Mesendoderm (in vitro differentiated cells): ENCODE results near the gene MRPS2.

Experiments used
- DNase-seq: peaks from one replicate; pipeline ENCODE4 v3.0.0; 2013
- H2AK5ac ChIP-seq: 2 replicates; pipeline ENCODE4 v1.6.1; 2013; ENCODE audit warnings: low read length, inconsistent platforms
- H2BK120ac ChIP-seq: 2 replicates; pipeline ENCODE4 v1.6.1; 2013; ENCODE audit warnings: low read depth, mild to moderate bottlenecking, low read length, moderate library complexity, mixed read lengths
- H2BK15ac ChIP-seq: replicated peaks from 2 replicates; pipeline ENCODE4 v1.6.1; 2013; ENCODE audit warnings: low read depth, mild to moderate bottlenecking, moderate library complexity
- H2BK5ac ChIP-seq: 2 replicates; pipeline ENCODE4 v1.6.1; 2013; ENCODE audit warnings: low read length, inconsistent platforms
- H3K18ac ChIP-seq: 2 replicates; pipeline ENCODE4 v1.6.1; 2013; ENCODE audit warnings: mild to moderate bottlenecking, low read length, mixed read lengths
- H3K23ac ChIP-seq: one replicate; pipeline ENCODE4 v1.6.1; 2013; ENCODE audit warnings: low read length
- H3K27ac ChIP-seq: 2 replicates; pipeline ENCODE4 v1.5.1; 2013; ENCODE audit warnings: low read depth, mild to moderate bottlenecking, inconsistent platforms, low read length, moderate library complexity
- H3K27me3 ChIP-seq: 2 replicates; pipeline ENCODE4 v1.6.1; 2013; ENCODE audit warnings: low read length, control low read depth, mild to moderate bottlenecking, inconsistent platforms; ENCODE audit not compliant: insufficient read depth, poor library complexity
- H3K36me3 ChIP-seq: 2 replicates; pipeline ENCODE4 v1.6.1; 2013; ENCODE audit warnings: low read length, inconsistent platforms; ENCODE audit not compliant: control insufficient read depth, insufficient read depth
- H3K4ac ChIP-seq: one replicate; pipeline ENCODE4 v1.6.1; 2013; ENCODE audit warnings: low read depth, mild to moderate bottlenecking, low read length, moderate library complexity
- H3K4me1 ChIP-seq: 2 replicates; pipeline ENCODE4 v1.6.1; 2013; ENCODE audit warnings: low read depth, low read length, inconsistent platforms; ENCODE audit not compliant: control insufficient read depth
- H3K4me2 ChIP-seq: 2 replicates; pipeline ENCODE4 v1.6.1; 2013; ENCODE audit warnings: low read length
- H3K4me3 ChIP-seq: 2 replicates; pipeline ENCODE4 v1.5.1; 2013; ENCODE audit warnings: mild to moderate bottlenecking, low read length
- H3K56ac ChIP-seq: one replicate; pipeline ENCODE4 v1.6.1; 2013; ENCODE audit warnings: low read length
- H3K79me1 ChIP-seq: 2 replicates; pipeline ENCODE4 v1.6.1; 2013; ENCODE audit warnings: low read length, inconsistent platforms
- H3K79me2 ChIP-seq: 2 replicates; pipeline ENCODE4 v1.6.1; 2013; ENCODE audit warnings: mild to moderate bottlenecking, low read length; ENCODE audit not compliant: control insufficient read depth, insufficient read depth
- H3K9ac ChIP-seq: 2 replicates; pipeline ENCODE4 v1.6.1; 2013; ENCODE audit warnings: low read length, inconsistent platforms
- H4K5ac ChIP-seq: one replicate; pipeline ENCODE4 v1.6.1; 2013; ENCODE audit warnings: low read length
- H4K8ac ChIP-seq: one replicate; pipeline ENCODE4 v1.6.1; 2013; ENCODE audit warnings: low read depth, mild to moderate bottlenecking, control low read depth, low read length, moderate library complexity
- WGBS: extraction: QIAGEN DNeasy Blood & Tissue Kit; methylation state at CpG from one replicate; pipeline ENCODE4 v1.1.7; 2013; ENCODE audit warnings: low lambda C conversion rate, missing lambda C conversion rate; ENCODE audit not compliant: insufficient coverage; ENCODE audit errors: extremely low coverage; 5-methylcytosine and 5-hydroxymethylcytosine counted together

Gene MRPS2

GRCh38 chr9:135517407-135517822 lies 16.9 kb downstream of the MRPS2 start:
- no peak overlapping the region for H3K56ac ChIP-seq
- no peak overlapping the region for H2BK120ac ChIP-seq
- H4K5ac ChIP-seq: no peak overlapping the region
- WGBS: no CpG with 5 or more reads among the region's 24 CpGs
- no peak overlapping the region for H3K4ac ChIP-seq
- H3K36me3 ChIP-seq: no peaks in the 10 kb centered on the region
- no peak overlapping the region for H4K8ac ChIP-seq
- no peak overlapping the region for H2BK15ac ChIP-seq
- H3K27ac ChIP-seq: no peak overlapping the region
- H2BK5ac ChIP-seq: no peak overlapping the region
- no peaks in the 10 kb centered on the region for H3K4me1 ChIP-seq
- no peaks in the 10 kb centered on the region for H3K79me2 ChIP-seq
- H3K23ac ChIP-seq: no peak overlapping the region
- H3K18ac ChIP-seq: no peak overlapping the region
- no peak overlapping the region for H3K4me2 ChIP-seq
- no peak for DNase-seq
- no peak overlapping the region for H3K4me3 ChIP-seq
- H3K79me1 ChIP-seq: no peaks in the 10 kb centered on the region
- no peak overlapping the region for H2AK5ac ChIP-seq
- H3K9ac ChIP-seq: no peak overlapping the region
- no peaks in the 10 kb centered on the region for H3K27me3 ChIP-seq

- no peak overlapping the region for H3K23ac ChIP-seq
- no peaks in the 10 kb centered on the region for H3K79me2 ChIP-seq
- no peak overlapping the region for H3K4me3 ChIP-seq
- no peaks in the 10 kb centered on the region for H3K36me3 ChIP-seq
- H3K27ac ChIP-seq: no peak overlapping the region
- no peak overlapping the region for H4K5ac ChIP-seq
- WGBS: no CpG with 5 or more reads among the region's 10 CpGs
- H4K8ac ChIP-seq: no peak overlapping the region
- H3K18ac ChIP-seq: no peak overlapping the region
- no peak overlapping the region for H3K9ac ChIP-seq
- no peak overlapping the region for H3K4ac ChIP-seq
- no peak overlapping the region for H2BK5ac ChIP-seq
- H3K79me1 ChIP-seq: no peaks in the 10 kb centered on the region
- H3K27me3 ChIP-seq: no peaks in the 10 kb centered on the region
- no peaks in the 10 kb centered on the region for H3K4me1 ChIP-seq
- DNase-seq: no peak
- no peak overlapping the region for H3K4me2 ChIP-seq
- H3K56ac ChIP-seq: no peak overlapping the region
- no peak overlapping the region for H2BK15ac ChIP-seq
- no peak overlapping the region for H2AK5ac ChIP-seq
- no peak overlapping the region for H2BK120ac ChIP-seq
Measured at GRCh38 chr9:135519179-135519971, 18.9 kb downstream of the MRPS2 start.

GRCh38 chr9:135520916-135521607 lies 20.6 kb downstream of the MRPS2 start, which contains the start of gene LCN1:
Gene LCN1 (plus strand): TSS chr9:135521440. CDS start chr9:135521498, 58 bp downstream.
- Histone ChIP-seq H3K9ac (no peak within 1 kb of the TSS), H3K36me3 (no peaks in the 10 kb centered on the region), H3K4ac (no peak within 1 kb of the TSS), H3K56ac (no peak within 1 kb of the TSS), H3K4me3 (no peak within 1 kb of the TSS), H2BK120ac (no peak within 1 kb of the TSS), H2BK15ac (no peak within 1 kb of the TSS), H2BK5ac (no peak within 1 kb of the TSS), H3K4me1 (no peaks in the 10 kb centered on the region), H4K5ac (no peak within 1 kb of the TSS), H4K8ac (no peak within 1 kb of the TSS), H3K23ac (no peak within 1 kb of the TSS), H3K79me1 (no peaks in the 10 kb centered on the region), H3K27ac (no peak within 1 kb of the TSS), H3K79me2 (no peaks in the 10 kb centered on the region), H3K4me2 (no peak within 1 kb of the TSS), H3K18ac (no peak within 1 kb of the TSS), H2AK5ac (no peak within 1 kb of the TSS), H3K27me3 (no peaks in the 10 kb centered on the region)
- no peak for DNase-seq
- no CpG with 5 or more reads among the region's 18 CpGs for WGBS

- H3K4me2 ChIP-seq: no peak overlapping the region
- no peak overlapping the region for H2BK15ac ChIP-seq
- H3K27me3 ChIP-seq: no peaks in the 10 kb centered on the region
- H3K56ac ChIP-seq: no peak overlapping the region
- H3K4me3 ChIP-seq: no peak overlapping the region
- no peak overlapping the region for H2AK5ac ChIP-seq
- WGBS: no CpG with 5 or more reads among the region's 11 CpGs
- H3K4me1 ChIP-seq: no peaks in the 10 kb centered on the region
- no peak overlapping the region for H4K8ac ChIP-seq
- no peak overlapping the region for H3K9ac ChIP-seq
- no peak overlapping the region for H3K4ac ChIP-seq
- H3K18ac ChIP-seq: no peak overlapping the region
- H3K23ac ChIP-seq: no peak overlapping the region
- no peak overlapping the region for H2BK5ac ChIP-seq
- no peaks in the 10 kb centered on the region for H3K79me2 ChIP-seq
- DNase-seq: no peak
- no peak overlapping the region for H2BK120ac ChIP-seq
- no peak overlapping the region for H3K27ac ChIP-seq
- H4K5ac ChIP-seq: no peak overlapping the region
- H3K36me3 ChIP-seq: no peaks in the 10 kb centered on the region
- no peaks in the 10 kb centered on the region for H3K79me1 ChIP-seq
Measured at GRCh38 chr9:135521608-135522095, 21.2 kb downstream of the MRPS2 start.

GRCh38 chr9:135522137-135522877 lies 21.8 kb downstream of the MRPS2 start:
- H2BK5ac ChIP-seq: no peak overlapping the region
- H2BK120ac ChIP-seq: no peak overlapping the region
- no peak overlapping the region for H3K27ac ChIP-seq
- DNase-seq: no peak
- no peak overlapping the region for H2AK5ac ChIP-seq
- no peaks in the 10 kb centered on the region for H3K36me3 ChIP-seq
- H3K4me1 ChIP-seq: no peaks in the 10 kb centered on the region
- H3K9ac ChIP-seq: no peak overlapping the region
- H3K56ac ChIP-seq: no peak overlapping the region
- WGBS: no CpG with 5 or more reads among the region's 16 CpGs
- no peaks in the 10 kb centered on the region for H3K79me1 ChIP-seq
- H3K4me3 ChIP-seq: no peak overlapping the region
- no peak overlapping the region for H3K4ac ChIP-seq
- no peak overlapping the region for H2BK15ac ChIP-seq
- no peak overlapping the region for H3K4me2 ChIP-seq
- H3K79me2 ChIP-seq: no peaks in the 10 kb centered on the region
- H4K8ac ChIP-seq: no peak overlapping the region
- no peak overlapping the region for H3K18ac ChIP-seq
- no peak overlapping the region for H3K23ac ChIP-seq
- no peak overlapping the region for H4K5ac ChIP-seq
- H3K27me3 ChIP-seq: no peaks in the 10 kb centered on the region
